Stimulated activated CD8-positive, alpha-beta memory T cell treated with anti-CD3 and anti-CD28 coated beads, Interleukin-7, amount 100 ng/mL, for 1 hour (primary cell): Measurements from ENCODE around the gene TEKT2.

Experiments used
- DNase-seq, 2 donors: peaks; one replicate each; pipeline ENCODE4 v3.0.0-alpha.2; 2020; ENCODE audit warnings: low read depth in 2 of 2

The TEKT2 gene

GRCh38 chr1:36128126-36128904 lies 44.4 kb downstream of the TEKT2 start:
- DNase-seq = no peak

DNA sequence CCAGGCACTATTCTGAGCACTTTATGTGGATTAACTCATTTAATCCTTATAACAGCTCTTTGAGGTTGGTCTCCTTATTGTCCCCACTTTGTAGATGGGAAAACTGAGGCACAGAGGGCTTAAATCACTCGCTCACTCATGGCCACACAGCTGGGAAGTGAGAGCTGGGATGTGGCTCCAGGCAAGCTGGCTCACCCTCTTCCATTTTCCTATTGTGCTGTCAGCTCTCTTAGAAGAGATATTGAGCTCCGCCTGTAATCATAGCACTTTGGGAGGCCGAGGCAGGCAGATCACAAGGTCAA lies 45.0 kb downstream of the TEKT2 start:
- DNase-seq = no peak

DNA sequence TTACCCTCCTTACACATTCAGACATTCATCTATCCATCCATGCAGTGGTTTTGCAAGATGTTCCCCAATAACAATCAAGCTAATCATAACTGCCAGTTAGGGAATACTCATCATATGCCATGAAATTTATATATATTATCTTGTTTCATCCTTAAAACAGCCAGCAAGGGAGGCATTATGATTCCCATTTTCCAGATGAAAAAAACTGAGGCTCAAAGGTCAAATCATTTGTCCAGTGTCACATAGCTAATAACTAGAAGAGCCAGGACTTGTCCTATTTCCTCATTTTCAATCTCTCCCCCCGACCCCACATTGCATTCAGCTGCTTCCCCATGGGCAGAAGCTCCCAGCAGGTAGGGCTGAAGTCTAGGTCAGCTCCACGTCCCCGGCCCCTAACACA lies 48.1 kb downstream of the TEKT2 start:
- DNase-seq = no peak

GRCh38 chr1:36133484-36133883 lies 49.6 kb downstream of the TEKT2 start:
- no peak for DNase-seq

DNA sequence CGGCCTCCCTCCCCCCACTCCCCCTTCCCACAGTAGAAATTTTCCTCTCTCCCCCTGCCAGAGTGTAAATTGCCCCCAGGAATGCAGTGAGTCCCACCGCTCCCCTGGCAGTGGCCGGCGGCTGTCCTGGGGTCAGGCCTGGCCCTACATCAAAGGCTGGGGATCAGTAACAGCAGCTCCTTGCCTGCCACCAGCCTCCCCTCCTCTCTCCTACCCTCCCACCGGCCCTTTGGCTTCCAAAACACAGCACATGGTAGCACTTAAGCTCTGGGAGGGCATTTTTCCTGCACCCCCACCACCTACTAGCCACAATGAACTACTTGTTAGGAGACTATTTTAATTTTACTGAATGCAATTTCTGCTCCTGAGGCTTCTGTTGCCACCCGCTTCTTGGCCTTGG lies 50.1 kb downstream of the TEKT2 start:
- DNase-seq = no peak

DNA sequence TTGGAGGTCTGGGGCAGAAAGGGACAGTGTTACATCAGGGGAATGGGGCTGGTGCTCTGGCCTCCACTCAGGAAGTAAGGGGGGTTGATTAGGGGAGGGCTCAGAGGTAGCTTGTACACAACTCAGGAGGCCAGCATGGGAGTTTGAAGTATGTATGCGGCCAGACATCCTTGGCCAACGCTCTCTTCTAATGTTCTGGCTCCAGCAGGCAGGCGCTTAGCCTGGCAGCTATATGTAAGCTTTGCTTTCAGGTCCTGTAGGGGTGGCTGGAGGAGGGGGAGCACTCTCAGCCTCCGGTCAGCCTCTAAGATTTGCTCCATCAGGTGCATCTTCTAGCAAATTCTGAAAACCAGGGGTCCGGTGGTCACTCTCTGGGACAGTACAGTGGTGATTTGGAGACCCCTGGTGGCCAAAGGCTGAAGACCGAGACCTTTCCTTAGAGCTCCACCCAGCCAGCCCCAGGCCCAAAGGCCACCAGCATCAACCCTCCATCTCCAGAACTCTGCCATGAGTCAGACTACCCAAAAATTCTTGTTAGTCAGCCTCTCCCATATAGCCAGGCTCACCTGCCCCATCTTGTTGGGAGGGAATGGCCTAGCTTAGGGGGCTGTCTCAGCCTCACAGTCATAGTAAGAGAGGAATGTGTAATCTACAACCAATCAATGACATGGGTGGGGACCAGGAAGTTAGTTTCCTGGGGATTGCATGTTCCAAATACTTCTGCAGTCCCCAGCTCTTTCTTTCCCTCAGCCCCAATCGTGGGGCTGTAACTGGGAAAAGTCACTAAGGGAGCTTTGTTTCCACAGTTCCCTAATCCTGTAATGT lies 50.8 kb downstream of the TEKT2 start:
- DNase-seq = no peak

DNA sequence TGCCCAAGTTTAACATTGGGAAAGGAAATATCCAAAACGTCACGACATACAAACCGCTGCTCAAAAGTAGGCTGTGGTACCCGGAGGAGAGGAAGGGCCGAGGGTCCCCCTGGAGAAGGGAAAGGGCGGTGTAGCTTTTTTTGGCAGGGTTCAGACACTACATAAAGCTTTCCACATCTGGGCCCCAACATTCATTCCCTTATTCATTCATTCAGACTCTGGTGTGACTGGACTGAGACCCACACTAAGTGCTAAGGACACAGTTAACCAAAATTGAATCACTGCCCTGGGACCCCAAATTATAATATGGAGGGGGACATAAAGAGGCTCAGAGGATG lies 51.4 kb downstream of the TEKT2 start:
- no peak for DNase-seq

DNA sequence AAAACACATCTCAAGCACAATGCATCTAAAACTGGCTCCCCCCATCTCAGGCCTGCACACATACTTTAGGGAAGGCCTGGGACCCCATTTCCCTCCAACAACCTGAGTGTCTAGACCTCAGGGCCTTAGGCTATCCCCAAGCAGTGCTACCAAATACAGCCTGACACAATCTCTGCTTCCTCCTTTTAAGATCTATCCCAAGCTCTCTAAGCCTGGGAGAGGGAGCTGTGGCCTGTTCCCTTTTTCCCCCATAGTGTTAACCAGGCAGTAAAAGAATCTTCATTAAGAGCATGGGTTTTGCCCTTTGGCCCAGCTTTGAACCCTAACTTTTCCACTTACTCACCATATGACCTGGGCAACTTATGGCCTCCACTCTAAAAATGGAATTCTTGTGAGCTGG lies 51.9 kb downstream of the TEKT2 start:
- DNase-seq = no peak

- DNase-seq = no peak
Measured at GRCh38 chr1:36136535-36136934, 52.6 kb downstream of the TEKT2 start.

DNA sequence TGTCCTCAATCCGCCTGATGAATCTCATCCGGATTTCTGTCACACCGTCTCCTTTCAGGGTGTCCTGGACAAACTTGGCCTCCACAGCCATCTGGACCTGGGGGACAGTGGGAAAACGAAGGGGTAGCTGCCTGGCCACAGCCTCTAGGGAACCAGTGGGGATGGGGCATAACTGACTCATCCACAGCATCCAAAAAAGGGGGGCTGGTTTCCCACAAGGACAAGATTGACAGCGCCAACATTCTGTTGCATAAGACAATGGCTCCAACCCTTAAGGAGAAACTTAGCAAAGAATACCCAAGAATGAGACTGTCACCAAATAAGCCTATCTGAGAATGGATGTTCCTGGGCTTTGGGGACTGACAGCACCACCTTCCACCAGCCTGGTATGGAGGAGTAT lies 53.3 kb downstream of the TEKT2 start:
- DNase-seq = no peak

GRCh38 chr1:36137776-36138175 lies 53.9 kb downstream of the TEKT2 start:
- DNase-seq = no peak
